GM23248 (cell line): ENCODE data around the gene STK17B. TPM values are rescaled to one million over a fixed set of nuclear protein-coding genes. Genes with fewer than 3 reads are reported as not detected.

ENCODE experiments used
- DNase-seq: peaks from one replicate; pipeline ENCODE4 v3.0.0-alpha.2; 2015
- H2AFZ ChIP-seq: fragments of 200-600 bp; sonication (generic); 2 replicates; pipeline ENCODE4 v1.6.1; 2016; ENCODE audit warnings: antibody characterized with exemption
- H3F3A ChIP-seq: fragments of 200-600 bp; sonication (generic); 2 replicates; pipeline ENCODE4 v1.6.1; 2016; ENCODE audit warnings: mild to moderate bottlenecking, antibody characterized with exemption, mixed run types; ENCODE audit not compliant: insufficient read depth
- H3K27ac ChIP-seq: fragments of 200-600 bp; sonication (generic); 2 replicates; pipeline ENCODE4 v1.5.1; 2016; ENCODE audit warnings: mild to moderate bottlenecking
- H3K27me3 ChIP-seq: fragments of 200-600 bp; sonication (generic); replicated peaks from 2 replicates; pipeline ENCODE4 v1.6.1; 2016; ENCODE audit warnings: mild to moderate bottlenecking; ENCODE audit not compliant: insufficient read depth
- H3K36me3 ChIP-seq: fragments of 200-600 bp; sonication (generic); 2 replicates; pipeline ENCODE4 v1.6.1; 2016; ENCODE audit warnings: low read depth, mild to moderate bottlenecking
- H3K4me1 ChIP-seq: fragments of 200-600 bp; sonication (generic); 2 replicates; pipeline ENCODE4 v1.6.1; 2016; ENCODE audit warnings: mild to moderate bottlenecking; ENCODE audit not compliant: insufficient read depth
- H3K4me2 ChIP-seq: fragments of 200-600 bp; sonication (generic); one replicate; pipeline ENCODE4 v1.6.1; 2016; ENCODE audit warnings: mild to moderate bottlenecking; ENCODE audit not compliant: unreplicated experiment
- H3K4me3 ChIP-seq: fragments of 200-600 bp; sonication (generic); 2 replicates; pipeline ENCODE4 v1.5.1; 2016; ENCODE audit warnings: mild to moderate bottlenecking
- H3K79me2 ChIP-seq: fragments of 200-600 bp; sonication (generic); 2 replicates; pipeline ENCODE4 v1.6.1; 2016; ENCODE audit warnings: mild to moderate bottlenecking; ENCODE audit not compliant: insufficient read depth
- H3K9ac ChIP-seq: fragments of 200-600 bp; sonication (generic); 2 replicates; pipeline ENCODE4 v1.6.1; 2016; ENCODE audit warnings: mild to moderate bottlenecking
- H3K9me2 ChIP-seq: fragments of 200-600 bp; sonication (generic); 2 replicates; pipeline ENCODE4 v1.6.1; 2016; ENCODE audit warnings: mixed run types, mild to moderate bottlenecking, moderate library complexity; ENCODE audit not compliant: insufficient read depth
- H3K9me3 ChIP-seq: fragments of 200-600 bp; sonication (generic); one replicate; pipeline ENCODE4 v1.6.1; 2017; ENCODE audit warnings: low read depth
- H4K20me1 ChIP-seq: fragments of 200-600 bp; sonication (generic); 2 replicates; pipeline ENCODE4 v1.6.0; 2016; ENCODE audit not compliant: insufficient read depth
- EZH2 ChIP-seq: fragments of 200-600 bp; sonication (generic); IDR thresholded peaks from 2 replicates; pipeline ENCODE4 v1.6.1; 2018; ENCODE audit warnings: antibody characterized with exemption, mild to moderate bottlenecking; ENCODE audit not compliant: insufficient read depth, poor library complexity, severe bottlenecking
- EZH2phosphoT487 ChIP-seq: fragments of 200-600 bp; sonication (generic); IDR thresholded peaks from 2 replicates; pipeline ENCODE4 v1.6.1; 2018; ENCODE audit warnings: antibody characterized with exemption, moderate library complexity, mild to moderate bottlenecking, low read depth; ENCODE audit not compliant: insufficient read depth
- WGBS, 2 experiments: methylation state at CpG; one replicate each; pipeline ENCODE4 v1.1.6; 2015 to 2017; ENCODE audit warnings: low lambda C conversion rate in 2 of 2, low coverage in 1 of 2; ENCODE audit errors: missing lambda C conversion rate in 2 of 2; 5-methylcytosine and 5-hydroxymethylcytosine counted together
- in situ Hi-C: fragments of 300-500 bp; cut with MboI; formaldehyde crosslinking; loops from 2 replicates; pipeline ENCODE4 v1.15.0; 2020
- polyA plus RNA-seq: library from polyadenylated mRNA; unstranded; fragments of >200 nt; fragmentation: Nextera tagmentation; extraction: Ambion mirVana; gene quantifications from 2 replicates; pipeline ENCODE4 v1.2.1, GENCODE V29; 2016
- total RNA-seq: library from RNA; depleted of rRNA; stranded (reverse); fragments of >200 nt; shearing (Covaris generic); gene quantifications from 2 replicates; pipeline ENCODE4 v1.2.3, GENCODE V29; 2014

The STK17B gene
- total and polyA plus RNA-seq, 2 experiments from 2014 or later = 13.7 to 23.6 TPM

DNA sequence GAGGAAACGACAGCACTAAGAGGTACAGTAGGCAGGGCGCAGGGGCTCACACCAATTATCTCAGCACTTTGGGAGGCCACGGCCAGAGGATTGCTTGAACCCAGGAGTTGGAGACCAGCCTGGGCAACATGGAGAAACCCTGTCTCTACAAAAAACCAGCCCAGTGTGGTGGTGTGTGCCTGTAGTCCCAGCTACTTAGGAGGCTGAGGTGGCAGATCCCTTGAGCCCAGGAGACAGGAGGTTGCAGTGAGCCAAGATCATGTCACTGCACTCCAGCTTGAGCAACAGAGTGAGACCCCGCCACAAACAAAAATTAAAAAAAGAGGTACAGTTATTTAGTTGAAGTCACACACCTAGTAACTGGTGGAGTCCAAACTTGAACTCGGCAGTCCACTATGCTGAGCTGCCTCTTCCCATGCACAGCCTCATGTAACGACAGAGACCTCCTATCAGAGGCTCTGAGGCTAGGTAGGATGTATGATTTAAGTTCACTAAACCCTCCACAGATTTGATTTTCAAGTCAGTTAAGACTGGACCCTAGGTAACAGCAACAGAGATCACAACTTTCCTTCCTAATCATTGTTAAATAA lies 8.7 kb downstream of the STK17B start:
- Histone ChIP-seq H3K9me3 (no peaks in the 10 kb centered on the region), H3K4me1 (peaks cover 40% of the 10 kb centered on the region), H3K4me2 (no peak overlapping the region), H3K9ac (no peak overlapping the region), H3K27me3 (no peaks in the 10 kb centered on the region), H3K9me2 (no peaks in the 10 kb centered on the region), H3K79me2 (peaks cover 95% of the 10 kb centered on the region), H3K36me3 (peaks cover 13% of the 10 kb centered on the region), H3K4me3 (no peak overlapping the region), H2AFZ (no peak overlapping the region), H3K27ac (no peak overlapping the region), H3F3A (peaks cover 8% of the 10 kb centered on the region), H4K20me1 (no peaks in the 10 kb centered on the region)
- DNase-seq = no peak
- TF ChIP-seq EZH2 = no peak
- 97% methylated on average over 6 of the region's 6 CpGs for WGBS, 2 experiments
- in situ Hi-C loops = no loop called here

DNA sequence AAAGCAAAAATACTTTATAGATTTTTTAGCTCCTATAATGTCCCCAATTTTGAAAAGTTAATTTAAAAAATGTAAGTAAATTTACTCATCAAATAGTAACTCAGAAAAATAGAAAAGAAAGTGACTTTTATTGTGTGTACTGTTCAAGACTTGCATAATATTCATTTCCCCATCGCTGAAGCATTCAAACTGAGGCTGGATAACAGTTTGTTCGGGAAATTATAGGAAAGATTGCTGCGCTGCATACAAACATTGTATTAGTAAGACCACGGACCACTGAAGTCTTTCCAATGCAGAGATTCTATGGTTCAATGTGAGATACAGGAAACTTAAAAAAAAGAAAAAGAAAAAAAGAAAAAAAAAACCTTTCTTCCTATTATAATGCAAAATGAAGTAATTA lies 10.4 kb downstream of the STK17B start:
- no peak overlapping the region for H3K27ac ChIP-seq
- 97% methylated on average over 4 of the region's 4 CpGs for WGBS, 2 experiments
- in situ Hi-C loops = no loop called here
- no peak overlapping the region for H3K4me3 ChIP-seq
- no peaks in the 10 kb centered on the region for H3K9me2 ChIP-seq
- H2AFZ ChIP-seq = no peak overlapping the region
- H3K4me1 ChIP-seq = peaks cover 23% of the 10 kb centered on the region
- H3K9me3 ChIP-seq = no peaks in the 10 kb centered on the region
- no peak for DNase-seq
- H4K20me1 ChIP-seq = no peaks in the 10 kb centered on the region
- peaks cover 2% of the 10 kb centered on the region; the same call in 1 of the 2 replicates for H3F3A ChIP-seq
- no peaks in the 10 kb centered on the region for H3K27me3 ChIP-seq
- no peak overlapping the region for H3K9ac ChIP-seq
- peak overlapping the region; percentile 77 for H3K4me2 ChIP-seq
- no peak for TF ChIP-seq EZH2
- TF ChIP-seq EZH2phosphoT487 = no peak
- H3K79me2 ChIP-seq = peaks cover 95% of the 10 kb centered on the region
- H3K36me3 ChIP-seq = peaks cover 22% of the 10 kb centered on the region

DNA sequence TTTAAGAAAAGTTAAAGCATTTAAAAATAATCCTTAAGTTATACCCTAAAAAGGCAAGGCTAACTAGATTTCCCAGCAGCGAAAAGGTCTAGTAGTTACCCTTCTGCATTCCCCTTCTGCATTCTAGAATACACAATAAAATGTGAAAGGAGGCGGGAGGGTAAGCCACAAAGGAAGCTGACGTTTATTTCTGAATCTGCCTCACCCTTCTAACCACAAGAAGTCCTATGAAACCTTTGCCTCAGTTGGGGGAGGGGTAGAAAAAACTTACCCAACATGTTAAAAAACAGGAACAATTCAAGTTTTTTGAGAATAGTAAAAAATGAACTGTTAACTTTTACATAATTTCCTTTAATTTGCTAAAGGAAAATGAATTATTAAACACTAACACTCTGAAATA lies 11.3 kb downstream of the STK17B start:
- peak overlapping the region; percentile 45 for H3K9ac ChIP-seq
- no peaks in the 10 kb centered on the region for H3K9me3 ChIP-seq
- peak overlapping the region; percentile 77 for H3K4me2 ChIP-seq
- TF ChIP-seq EZH2phosphoT487 (no peak), EZH2 (no peak)
- H3F3A ChIP-seq = no peaks in the 10 kb centered on the region; the same call in 1 of the 2 replicates
- peak overlapping the region; percentile 48 for H3K4me3 ChIP-seq
- 29% methylated on average over 3 of the region's 3 CpGs for WGBS, 2 experiments
- peak overlapping the region; percentile 54 for H3K27ac ChIP-seq
- H3K79me2 ChIP-seq = peaks cover 87% of the 10 kb centered on the region
- no peaks in the 10 kb centered on the region for H4K20me1 ChIP-seq
- H3K9me2 ChIP-seq = no peaks in the 10 kb centered on the region
- H3K36me3 ChIP-seq = peaks cover 28% of the 10 kb centered on the region
- in situ Hi-C loops = no loop called here
- H2AFZ ChIP-seq = peak overlapping the region; percentile 40
- H3K4me1 ChIP-seq = peaks cover 20% of the 10 kb centered on the region
- peak; percentile 88 for DNase-seq
- no peaks in the 10 kb centered on the region for H3K27me3 ChIP-seq

DNA sequence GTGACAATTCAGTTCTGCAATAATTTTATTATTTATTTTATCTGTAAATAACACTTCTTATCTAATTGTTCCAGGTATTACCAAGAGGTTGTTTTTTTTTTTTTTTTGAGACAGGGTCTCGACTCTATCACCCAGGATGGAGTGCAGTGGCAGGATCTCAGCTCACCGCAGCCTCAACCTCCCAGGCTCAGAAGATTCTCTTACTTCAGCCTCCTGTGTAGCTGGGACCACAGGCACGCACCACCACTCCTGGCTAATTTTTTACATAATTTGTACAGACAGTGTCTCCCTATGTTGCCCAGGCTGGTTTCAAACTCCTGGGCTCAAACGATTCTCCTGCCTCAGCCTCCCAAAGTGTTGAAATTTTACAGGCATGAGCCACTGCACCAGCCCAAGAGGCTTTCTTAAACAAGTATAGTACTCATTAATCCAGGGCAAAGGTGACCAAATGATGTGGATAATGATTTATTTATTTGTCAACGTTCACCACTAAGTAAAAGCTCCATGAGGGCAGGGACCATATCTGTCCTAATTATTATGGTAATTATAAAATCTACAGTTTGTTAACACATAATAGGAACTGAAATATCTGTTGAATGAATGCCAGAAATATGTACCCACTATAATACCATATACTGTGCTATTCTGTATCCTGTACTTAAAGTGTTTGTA lies 12.0 kb downstream of the STK17B start:
- no peak for DNase-seq
- WGBS, 2 experiments = 97% methylated on average over 5 of the region's 5 CpGs
- Histone ChIP-seq H3K4me2 (peak overlapping the region; percentile 77), H3K9me2 (no peaks in the 10 kb centered on the region), H3K79me2 (peaks cover 80% of the 10 kb centered on the region), H3K27ac (peak overlapping the region; percentile 14), H3F3A (no peaks in the 10 kb centered on the region; the same call in 1 of the 2 replicates), H3K9me3 (no peaks in the 10 kb centered on the region), H3K4me1 (peaks cover 20% of the 10 kb centered on the region), H3K27me3 (no peaks in the 10 kb centered on the region), H2AFZ (no peak overlapping the region), H3K4me3 (0 out of 2 replicates have a peak overlapping the region, but pooled peaks have one; percentile 48), H3K36me3 (peaks cover 35% of the 10 kb centered on the region), H4K20me1 (no peaks in the 10 kb centered on the region), H3K9ac (no peak overlapping the region)
- in situ Hi-C loops = no loop called here
- no peak for TF ChIP-seq EZH2
- no peak for TF ChIP-seq EZH2phosphoT487
